GM18858 (cell line): ENCODE data around the gene TRPM2.
"Not testable (repeated sequence)": the region's sequence is repeated elsewhere in the genome, so short reads cannot be mapped to it uniquely, and the experiment has no call there.

Source experiments
- ATAC-seq: cut with Tn5 transposase; IDR thresholded peaks from one replicate; pipeline ENCODE4 v1.9.1; 2021; ENCODE audit not compliant: unreplicated experiment

The TRPM2 gene

GRCh38 chr21:44351535-44352252 is 1.7 kb upstream of the TRPM2 start:
- no peak for ATAC-seq

GRCh38 chr21:44352253-44352860 is 1.1 kb upstream of the TRPM2 start:
- ATAC-seq, result no peak

GRCh38 chr21:44354001-44354405 is 582 bp downstream of the TRPM2 start:
- no peak for ATAC-seq

- ATAC-seq, result no peak
Measured at GRCh38 chr21:44354775-44355771, 1.7 kb downstream of the TRPM2 start.

GRCh38 chr21:44356160-44356559 is 2.7 kb downstream of the TRPM2 start:
- no peak for ATAC-seq

GRCh38 chr21:44356636-44357035 is 3.2 kb downstream of the TRPM2 start:
- no peak for ATAC-seq

- no peak for ATAC-seq
Measured at GRCh38 chr21:44357064-44357837, 3.8 kb downstream of the TRPM2 start.

GRCh38 chr21:44359396-44359795 is 6.0 kb downstream of the TRPM2 start:
- no peak for ATAC-seq

GRCh38 chr21:44360159-44360558 is 6.7 kb downstream of the TRPM2 start:
- no peak for ATAC-seq

GRCh38 chr21:44361903-44362302 is 8.5 kb downstream of the TRPM2 start:
- ATAC-seq, result not testable (repeated sequence)

GRCh38 chr21:44363278-44363677 is 9.9 kb downstream of the TRPM2 start:
- no peak for ATAC-seq

- no peak for ATAC-seq
Measured at GRCh38 chr21:44364151-44365053, 11.0 kb downstream of the TRPM2 start.

GRCh38 chr21:44365251-44365966 is 12.0 kb downstream of the TRPM2 start:
- ATAC-seq, result no peak

GRCh38 chr21:44365967-44366585 is 12.7 kb downstream of the TRPM2 start:
- ATAC-seq, result no peak

GRCh38 chr21:44366586-44367211 is 13.3 kb downstream of the TRPM2 start:
- ATAC-seq, result no peak

- no peak for ATAC-seq
Measured at GRCh38 chr21:44368711-44369446, 15.5 kb downstream of the TRPM2 start.

GRCh38 chr21:44370027-44370735 is 16.8 kb downstream of the TRPM2 start:
- ATAC-seq, result no peak
